Tibial artery (tissue), 4 donors: ENCODE data around the gene ZSCAN4.
A peak's percentile ranks its signal among the peaks of the same experiment; 100 is the strongest.

ENCODE experiments used
- DNase-seq, 2 donors: peaks; one replicate each; pipeline ENCODE4 v3.0.0-alpha.2; 2019
- H3K27ac ChIP-seq, 2 donors: fragments of 200-600 bp; sonication (generic) in 1 of 2; 1 replicate in 1 of 2; 2 replicates in 1 of 2; pipeline ENCODE4 v1.5.1; 2018 to 2019; ENCODE audit warnings: mild to moderate bottlenecking in 1 of 2
- H3K27me3 ChIP-seq, 2 donors: fragments of 200-600 bp; sonication (generic) in 1 of 2; one replicate each; pipeline versions ENCODE4 v1.5.1 to v1.6.0; 2016 to 2019
- H3K36me3 ChIP-seq, 3 donors: fragments of 200-600 bp; sonication (generic) in 2 of 3; one replicate each; pipeline ENCODE4 v1.5.1; 2016 to 2019; ENCODE audit warnings: mild to moderate bottlenecking in 2 of 3
- H3K4me1 ChIP-seq, 4 donors: fragments of 200-600 bp; sonication (generic) in 2 of 4; 1 replicate in 3 of 4; 2 replicates in 1 of 4; pipeline ENCODE4 v1.5.1; 2016 to 2019
- H3K4me3 ChIP-seq, 2 donors: fragments of 200-600 bp; sonication (generic) in 1 of 2; 1 replicate in 1 of 2; 2 replicates in 1 of 2; pipeline ENCODE4 v1.5.1; 2018 to 2019; ENCODE audit warnings: mild to moderate bottlenecking in 2 of 2
- H3K9me3 ChIP-seq, 3 donors: fragments of 200-600 bp; sonication (generic) in 1 of 3; one replicate each; pipeline ENCODE4 v1.5.1; 2016 to 2019
- intact Hi-C: fragments of 100-400 bp; cut with DNase I; formaldehyde crosslinking; loops from one replicate; pipeline ENCODE4 v1.15.0; 2023; ENCODE audit warnings: low total_unique reads
- TF ChIP-seq, protein P1 (sequence below), 2 experiments: fragments of 200-600 bp in 1 of 2; fragments of 450-650 bp in 1 of 2; IDR thresholded peaks; one replicate each; pipeline ENCODE4 v1.5.1; 2017 to 2019; ENCODE audit warnings: antibody characterized with exemption in 2 of 2, mild to moderate bottlenecking in 1 of 2, moderate library complexity in 1 of 2

ZSCAN4 gene

GRCh38 chr19:57651654-57651996, 17.1 kb upstream of the ZSCAN4 start:
- Histone ChIP-seq H3K27me3 (no peaks in the 10 kb centered on the region), H3K27ac (no peak overlapping the region), H3K36me3 (no peaks in the 10 kb centered on the region), H3K4me3 (no peak overlapping the region), H3K4me1 (no peaks in the 10 kb centered on the region), H3K9me3 (peaks cover 0 to 44% (median 19%) of the 10 kb centered on the region in 3 donors)
- intact Hi-C loops: no loop called here
- no peak for DNase-seq
- TF ChIP-seq, protein P1, sequence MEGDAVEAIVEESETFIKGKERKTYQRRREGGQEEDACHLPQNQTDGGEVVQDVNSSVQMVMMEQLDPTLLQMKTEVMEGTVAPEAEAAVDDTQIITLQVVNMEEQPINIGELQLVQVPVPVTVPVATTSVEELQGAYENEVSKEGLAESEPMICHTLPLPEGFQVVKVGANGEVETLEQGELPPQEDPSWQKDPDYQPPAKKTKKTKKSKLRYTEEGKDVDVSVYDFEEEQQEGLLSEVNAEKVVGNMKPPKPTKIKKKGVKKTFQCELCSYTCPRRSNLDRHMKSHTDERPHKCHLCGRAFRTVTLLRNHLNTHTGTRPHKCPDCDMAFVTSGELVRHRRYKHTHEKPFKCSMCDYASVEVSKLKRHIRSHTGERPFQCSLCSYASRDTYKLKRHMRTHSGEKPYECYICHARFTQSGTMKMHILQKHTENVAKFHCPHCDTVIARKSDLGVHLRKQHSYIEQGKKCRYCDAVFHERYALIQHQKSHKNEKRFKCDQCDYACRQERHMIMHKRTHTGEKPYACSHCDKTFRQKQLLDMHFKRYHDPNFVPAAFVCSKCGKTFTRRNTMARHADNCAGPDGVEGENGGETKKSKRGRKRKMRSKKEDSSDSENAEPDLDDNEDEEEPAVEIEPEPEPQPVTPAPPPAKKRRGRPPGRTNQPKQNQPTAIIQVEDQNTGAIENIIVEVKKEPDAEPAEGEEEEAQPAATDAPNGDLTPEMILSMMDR (IDR thresholded peaks at IDR 0.05): no peak

- no peak for DNase-seq
- Histone ChIP-seq H3K27ac (no peak overlapping the region), H3K27me3 (no peaks in the 10 kb centered on the region), H3K9me3 (peaks cover 0 to 28% (median 14%) of the 10 kb centered on the region in 3 donors), H3K36me3 (no peaks in the 10 kb centered on the region), H3K4me1 (no peaks in the 10 kb centered on the region), H3K4me3 (no peak overlapping the region)
- intact Hi-C loops: no loop called here
- TF ChIP-seq, protein P1 (IDR thresholded peaks at IDR 0.05): no peak
Measured at GRCh38 chr19:57653689-57654088, 15.0 kb upstream of the ZSCAN4 start.

- intact Hi-C loops: no loop called here
- Histone ChIP-seq H3K4me1 (no peaks in the 10 kb centered on the region), H3K9me3 (peaks cover 0 to 24% (median 14%) of the 10 kb centered on the region in 3 donors), H3K27me3 (no peaks in the 10 kb centered on the region), H3K36me3 (no peaks in the 10 kb centered on the region), H3K4me3 (no peak overlapping the region), H3K27ac (no peak overlapping the region)
- TF ChIP-seq, protein P1 (IDR thresholded peaks at IDR 0.05): no peak
- no peak for DNase-seq
Measured at GRCh38 chr19:57655443-57655842, 13.3 kb upstream of the ZSCAN4 start.

DNA sequence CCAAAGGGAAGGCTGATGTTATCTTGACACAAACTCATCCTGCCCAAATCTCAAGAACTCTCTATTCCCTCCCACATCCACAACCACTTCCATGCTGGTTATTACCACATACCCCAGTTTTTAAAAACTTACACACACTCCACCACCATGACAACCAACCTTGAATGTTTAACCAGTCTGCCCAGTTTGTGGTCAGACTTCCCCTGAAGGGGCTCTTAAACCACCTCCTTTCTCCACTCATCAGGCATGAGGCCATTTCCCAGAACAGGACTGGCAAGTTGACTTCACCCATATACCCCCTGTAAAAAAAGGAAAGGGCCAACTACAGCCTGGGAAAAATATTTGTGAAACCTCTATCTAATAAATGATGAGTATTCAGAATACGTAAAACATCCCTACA, 12.4 kb upstream of the ZSCAN4 start:
- DNase-seq: no peak

DNA sequence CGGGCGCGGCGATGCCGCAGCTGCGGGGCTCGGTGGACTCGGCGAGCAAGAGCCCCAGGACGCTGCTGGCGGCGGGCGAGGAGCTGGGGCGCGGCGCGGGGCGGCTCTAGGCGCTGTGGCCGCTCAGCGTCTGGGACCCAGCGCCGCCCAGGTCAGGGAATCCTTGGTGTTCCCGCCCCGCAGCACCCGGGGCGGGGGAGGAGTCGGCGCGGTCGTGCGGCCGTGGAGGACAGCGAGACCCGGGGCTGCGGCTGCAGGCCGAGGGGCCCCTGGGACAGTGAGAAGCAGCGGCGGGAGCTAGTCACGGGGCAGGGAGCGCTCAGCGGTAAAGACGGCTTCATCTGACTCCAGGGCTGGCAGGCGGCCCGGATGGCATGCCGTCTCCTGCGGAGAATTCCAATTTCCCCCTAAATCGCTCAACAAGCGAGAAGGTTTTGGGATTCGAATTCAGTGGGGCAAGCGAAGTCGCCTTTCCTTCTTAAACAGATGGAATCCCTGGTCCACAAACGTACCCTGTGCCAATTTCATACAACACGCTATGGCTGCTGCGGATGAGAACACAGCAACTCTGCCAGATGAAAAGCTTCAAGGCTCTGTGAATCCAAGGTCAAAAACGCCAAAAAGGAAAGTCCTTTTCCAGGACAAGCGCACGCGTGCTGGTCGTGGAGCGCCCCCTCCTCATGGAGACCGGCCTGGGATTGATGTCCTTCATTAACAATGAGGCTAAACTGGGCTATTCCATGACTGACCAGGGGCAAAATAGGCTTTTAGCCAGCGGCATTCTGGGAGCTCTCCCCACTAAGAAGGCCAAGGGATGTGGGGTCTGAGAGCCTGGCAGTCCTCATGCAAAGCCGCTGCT, 4.2 kb upstream of the ZSCAN4 start:
- TF ChIP-seq, protein P1 (IDR thresholded peaks at IDR 0.05): no peak
- Histone ChIP-seq H3K27ac (peak overlapping the region; percentile 56 to 66), H3K27me3 (no peaks in the 10 kb centered on the region), H3K4me1 (peaks cover 0 to 10% (median 0%) of the 10 kb centered on the region in 4 donors), H3K9me3 (no peaks in the 10 kb centered on the region), H3K4me3 (peak overlapping the region; percentile 56 to 59), H3K36me3 (no peaks in the 10 kb centered on the region)
- intact Hi-C loops: no loop called here
- DNase-seq: peak in 1 of 2 donors; percentile 67

More for the DNA sequence above, 12.4 kb upstream of the ZSCAN4 start:
- intact Hi-C loops: no loop called here
- H3K36me3 ChIP-seq: no peaks in the 10 kb centered on the region
- no peaks in the 10 kb centered on the region for H3K27me3 ChIP-seq
- TF ChIP-seq, protein P1 (IDR thresholded peaks at IDR 0.05): no peak
- no peak overlapping the region for H3K27ac ChIP-seq
- peaks cover 0 to 18% (median 14%) of the 10 kb centered on the region in 3 donors for H3K9me3 ChIP-seq
- H3K4me1 ChIP-seq: no peaks in the 10 kb centered on the region
- H3K4me3 ChIP-seq: no peak overlapping the region
